Loucy (cell line): ENCODE results near the gene NCOA1.

ENCODE experiments used
- H2AFZ ChIP-seq: fragments of 200-600 bp; sonication (generic); 2 replicates; pipeline ENCODE4 v1.6.0; 2016; ENCODE audit warnings: antibody characterized with exemption, mild to moderate bottlenecking, low read length, moderate library complexity
- H3F3A ChIP-seq: fragments of 200-600 bp; 2 replicates; pipeline ENCODE4 v1.6.0; 2016; ENCODE audit warnings: antibody characterized with exemption, low read depth, mild to moderate bottlenecking
- H3K27me3 ChIP-seq: fragments of 200-600 bp; sonication (generic); 2 replicates; pipeline ENCODE4 v1.6.1; 2014; ENCODE audit warnings: low read length, mild to moderate bottlenecking; ENCODE audit not compliant: insufficient read depth, poor library complexity, severe bottlenecking
- H3K36me3 ChIP-seq: fragments of 200-600 bp; sonication (generic); 2 replicates; pipeline ENCODE4 v1.6.1; 2016; ENCODE audit warnings: low read length; ENCODE audit not compliant: insufficient read depth
- H3K4me1 ChIP-seq: fragments of 200-600 bp; sonication (generic); 2 replicates; pipeline ENCODE4 v1.5.1; 2014; ENCODE audit warnings: low read length, mild to moderate bottlenecking; ENCODE audit not compliant: insufficient read depth, poor library complexity, severe bottlenecking
- H3K4me2 ChIP-seq: fragments of 200-600 bp; sonication (generic); 2 replicates; pipeline ENCODE4 v1.6.0; 2014; ENCODE audit warnings: antibody characterized with exemption, low read length, low read depth, mild to moderate bottlenecking; ENCODE audit not compliant: poor library complexity, severe bottlenecking
- H3K4me3 ChIP-seq: fragments of 200-600 bp; sonication (generic); 2 replicates; pipeline ENCODE4 v1.5.1; 2014; ENCODE audit warnings: low read length, mild to moderate bottlenecking, mixed read lengths; ENCODE audit not compliant: poor library complexity, severe bottlenecking
- H3K79me2 ChIP-seq: fragments of 200-600 bp; sonication (generic); 2 replicates; pipeline ENCODE4 v1.6.1; 2014; ENCODE audit warnings: low read length; ENCODE audit not compliant: insufficient read depth
- H3K9ac ChIP-seq: fragments of 200-600 bp; sonication (generic); 2 replicates; pipeline ENCODE4 v1.6.0; 2014; ENCODE audit warnings: mild to moderate bottlenecking, low read depth, low read length, moderate library complexity; ENCODE audit not compliant: poor library complexity, severe bottlenecking
- H3K9me2 ChIP-seq: fragments of 200-600 bp; sonication (generic); replicated peaks from 2 replicates; pipeline ENCODE4 v1.6.1; 2016; ENCODE audit warnings: low read depth, low read length, mixed read lengths
- H3K9me3 ChIP-seq: fragments of 200-600 bp; sonication (generic); 2 replicates; pipeline ENCODE4 v1.6.1; 2014; ENCODE audit warnings: mild to moderate bottlenecking, antibody characterized with exemption, low read length, low read depth; ENCODE audit not compliant: insufficient read depth
- H4K20me1 ChIP-seq: fragments of 200-600 bp; sonication (generic); 2 replicates; pipeline ENCODE4 v1.6.0; 2014; ENCODE audit warnings: antibody characterized with exemption, low read length, mild to moderate bottlenecking; ENCODE audit not compliant: insufficient read depth, poor library complexity, severe bottlenecking
- CTCF ChIP-seq: fragments of 200-600 bp; sonication (generic); conservative IDR thresholded peaks from 2 replicates; pipeline ENCODE4 v1.5.1; 2014; ENCODE audit warnings: mild to moderate bottlenecking, antibody characterized with exemption, low read length
- EZH2phosphoT487 ChIP-seq: fragments of 200-600 bp; IDR thresholded peaks from 2 replicates; pipeline ENCODE4 v1.6.1; 2018; ENCODE audit warnings: antibody characterized with exemption, mild to moderate bottlenecking, moderate library complexity, borderline replicate concordance

Gene NCOA1

DNA sequence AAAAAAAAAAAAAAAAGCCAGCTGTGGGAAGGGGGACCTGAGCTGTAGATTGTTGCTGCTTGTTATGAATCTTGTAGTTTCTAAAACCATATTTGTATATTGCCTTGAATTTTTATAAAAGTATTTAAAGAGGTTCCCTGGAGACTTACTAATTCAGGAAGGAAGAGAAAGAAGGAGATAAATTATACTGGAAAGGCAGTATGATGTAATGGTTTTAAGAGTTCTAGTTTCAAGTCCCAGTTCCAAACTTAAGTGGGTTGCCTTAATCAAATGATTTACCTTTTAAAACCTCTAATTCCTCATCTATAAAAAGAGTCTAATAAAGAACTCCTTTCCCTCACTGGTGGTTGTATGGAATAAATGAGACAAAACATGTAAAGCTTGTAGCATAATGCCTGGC is 240.0 kb downstream of the NCOA1 start:
- peaks cover 21% of the 10 kb centered on the region for H3K36me3 ChIP-seq
- TF ChIP-seq EZH2phosphoT487 (no peak), CTCF (no peak)
- H3K4me2 ChIP-seq = no peak overlapping the region
- H3K4me1 ChIP-seq = no peaks in the 10 kb centered on the region
- H3K9me2 ChIP-seq = no peaks in the 10 kb centered on the region
- no peak overlapping the region for H2AFZ ChIP-seq
- no peaks in the 10 kb centered on the region for H3K9me3 ChIP-seq
- H3K9ac ChIP-seq = no peak overlapping the region
- no peaks in the 10 kb centered on the region for H3K79me2 ChIP-seq
- no peaks in the 10 kb centered on the region for H3K27me3 ChIP-seq
- no peaks in the 10 kb centered on the region for H3F3A ChIP-seq
- H3K4me3 ChIP-seq = no peak overlapping the region
- no peaks in the 10 kb centered on the region for H4K20me1 ChIP-seq

DNA sequence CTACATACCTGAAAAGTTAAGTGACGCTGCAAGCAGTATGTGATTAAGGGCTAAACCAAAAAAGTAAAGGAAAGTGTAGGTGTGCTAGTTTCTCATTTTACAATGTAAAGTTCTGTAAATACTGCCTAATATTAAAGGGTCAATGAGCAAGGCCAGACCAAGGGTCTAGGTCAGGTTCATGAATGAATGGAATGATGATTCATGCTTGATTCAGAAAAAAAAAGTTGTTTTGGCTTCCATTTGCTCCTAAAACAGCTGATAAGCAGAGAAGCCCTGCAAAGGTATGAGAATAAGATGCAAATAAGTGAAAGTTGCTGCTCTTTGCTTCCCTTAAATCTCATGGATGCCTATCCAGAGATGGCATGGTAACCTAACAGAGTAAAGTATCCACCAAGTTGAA is 240.9 kb downstream of the NCOA1 start:
- Histone ChIP-seq H3K9me3 (no peaks in the 10 kb centered on the region), H3K4me3 (no peak overlapping the region), H3K9ac (no peak overlapping the region), H3K36me3 (peaks cover 21% of the 10 kb centered on the region), H3K4me1 (no peaks in the 10 kb centered on the region), H3K9me2 (no peaks in the 10 kb centered on the region), H3K4me2 (no peak overlapping the region), H2AFZ (no peak overlapping the region), H3K27me3 (no peaks in the 10 kb centered on the region), H3K79me2 (no peaks in the 10 kb centered on the region), H4K20me1 (no peaks in the 10 kb centered on the region), H3F3A (no peaks in the 10 kb centered on the region)
- TF ChIP-seq EZH2phosphoT487 = no peak
- no peak for TF ChIP-seq CTCF

GRCh38 chr2:24734741-24735140 is 243.7 kb downstream of the NCOA1 start:
- no peaks in the 10 kb centered on the region for H3K79me2 ChIP-seq
- H4K20me1 ChIP-seq = no peaks in the 10 kb centered on the region
- no peak for TF ChIP-seq CTCF
- no peak for TF ChIP-seq EZH2phosphoT487
- H3K4me1 ChIP-seq = no peaks in the 10 kb centered on the region
- peaks cover 5% of the 10 kb centered on the region; the same call in 1 of the 2 replicates for H3K36me3 ChIP-seq
- no peaks in the 10 kb centered on the region for H3K27me3 ChIP-seq
- no peaks in the 10 kb centered on the region for H3K9me2 ChIP-seq
- H3K9ac ChIP-seq = no peak overlapping the region
- no peak overlapping the region for H2AFZ ChIP-seq
- H3F3A ChIP-seq = no peaks in the 10 kb centered on the region
- H3K4me2 ChIP-seq = no peak overlapping the region
- no peak overlapping the region for H3K4me3 ChIP-seq
- H3K9me3 ChIP-seq = no peaks in the 10 kb centered on the region
